Measurements from ENCODE around the gene ADGRD1.

Gene ADGRD1

DNA sequence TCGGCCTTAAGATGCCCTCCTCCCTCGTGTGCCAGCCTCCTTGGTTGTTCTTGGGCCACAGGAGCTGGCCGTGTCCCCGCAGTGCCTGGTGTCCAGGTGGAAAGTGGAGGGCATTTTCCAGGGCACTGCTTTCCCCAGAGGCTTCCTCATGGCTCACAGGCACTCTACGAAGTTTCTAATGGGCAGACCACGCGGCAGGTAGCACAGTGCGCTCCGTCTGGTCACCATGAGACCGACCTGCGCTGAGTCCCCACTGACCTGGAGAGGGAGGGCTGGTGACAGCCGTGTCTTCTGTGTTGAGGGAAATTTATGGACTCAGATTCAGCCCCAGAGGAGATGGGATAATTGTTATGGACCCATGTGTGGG is 186.3 kb downstream of the ADGRD1 start:
- no peak for DNase-seq

DNA sequence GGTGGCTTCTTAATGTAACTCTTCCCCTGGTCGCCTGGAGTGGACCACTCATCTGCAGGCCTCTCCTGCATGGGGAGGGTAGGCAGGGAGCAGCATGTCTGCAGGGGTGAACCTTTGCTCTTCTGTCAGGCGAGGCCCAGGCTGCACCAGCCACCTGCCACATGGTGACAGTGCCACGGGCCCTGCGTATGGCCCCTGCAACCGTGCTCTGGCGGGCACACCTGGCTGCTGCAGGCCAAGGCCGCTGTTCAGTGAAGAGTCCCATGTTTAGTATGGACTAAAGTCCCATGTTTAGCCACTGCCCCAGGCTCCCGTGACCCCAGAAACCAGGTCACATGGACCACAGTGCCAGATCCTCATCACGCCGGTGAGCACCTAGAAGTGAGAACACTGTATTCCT is 187.0 kb downstream of the ADGRD1 start:
- DNase-seq, result no peak

DNA sequence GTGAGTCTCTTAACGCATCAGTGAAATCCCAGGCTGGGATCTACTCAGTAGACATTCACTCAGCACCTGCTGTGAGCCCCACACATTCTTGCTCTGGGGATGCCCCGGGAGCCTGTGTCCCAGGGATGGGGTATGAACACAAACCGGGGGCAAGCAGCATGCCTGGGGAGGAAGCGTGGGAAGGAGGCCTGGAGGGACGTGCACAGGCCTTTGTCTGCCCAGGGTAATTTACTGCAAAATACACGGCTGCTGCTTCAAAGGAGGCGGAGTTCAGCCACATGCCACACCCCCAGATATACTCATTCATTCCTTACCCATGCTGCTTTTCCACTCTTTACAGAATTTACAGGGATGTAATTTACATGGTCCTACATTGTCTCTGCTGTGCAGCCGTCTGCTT is 187.8 kb downstream of the ADGRD1 start:
- DNase-seq, result no peak

DNA sequence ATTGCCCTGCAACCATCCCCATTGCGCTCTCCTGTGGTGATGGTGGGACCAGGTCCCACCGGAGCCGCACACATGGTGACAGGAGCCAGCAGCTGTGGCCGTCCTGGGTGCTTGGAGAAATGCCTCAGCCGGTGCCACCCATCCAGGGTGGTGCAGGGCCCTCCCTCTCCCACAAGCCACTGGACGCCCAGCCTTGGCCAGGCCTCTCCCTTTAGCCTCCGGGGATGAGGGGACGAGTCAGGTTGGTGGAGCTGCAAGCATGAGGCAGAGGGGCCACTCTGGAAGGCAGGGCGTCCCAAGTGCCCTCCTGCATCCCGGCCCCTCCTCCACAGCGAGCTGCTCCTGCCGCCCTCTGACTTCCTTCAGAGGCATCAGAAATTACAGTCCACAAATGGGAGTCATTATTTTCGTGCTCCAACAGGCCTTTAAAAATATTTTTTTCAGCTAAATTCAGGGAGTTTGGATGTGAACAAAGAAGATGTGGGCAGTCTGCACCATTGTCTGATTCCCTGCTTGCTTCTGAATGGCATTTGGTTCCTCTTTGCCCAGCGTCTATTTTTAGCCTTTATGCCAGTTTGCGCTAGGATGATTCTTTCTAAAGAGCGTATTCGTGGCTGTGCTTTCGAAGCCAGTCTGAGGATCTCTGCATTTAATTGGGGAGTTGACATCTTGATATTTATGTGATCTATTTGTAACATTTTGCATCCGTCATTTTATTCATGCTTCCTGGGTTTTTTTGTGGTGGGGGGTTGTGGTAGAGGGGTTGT is 189.4 kb downstream of the ADGRD1 start:
- no peak for DNase-seq

DNA sequence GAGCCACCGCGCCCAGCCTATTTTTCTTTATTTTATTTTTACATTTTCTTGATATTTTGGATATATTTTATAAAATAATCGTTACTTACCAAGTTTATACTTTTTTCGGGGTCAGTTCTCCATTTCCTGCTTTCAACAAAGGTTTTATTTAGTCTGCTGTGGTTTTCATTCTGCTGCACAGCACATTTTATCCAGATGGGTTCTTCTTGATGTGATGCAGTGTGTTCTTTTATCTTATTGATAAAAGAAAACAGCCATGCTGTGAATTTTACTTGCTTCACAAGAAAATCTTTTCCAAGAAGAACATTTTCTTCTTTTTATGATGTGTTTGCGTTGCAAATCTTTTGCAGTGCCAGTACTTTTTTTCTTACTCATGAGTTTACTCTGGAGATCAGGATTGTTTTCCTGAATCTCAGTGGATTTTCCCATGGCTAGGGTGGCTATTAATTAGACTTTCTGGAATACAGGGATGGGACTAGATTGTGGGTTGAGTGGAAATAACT is 192.5 kb downstream of the ADGRD1 start:
- DNase-seq, result no peak

DNA sequence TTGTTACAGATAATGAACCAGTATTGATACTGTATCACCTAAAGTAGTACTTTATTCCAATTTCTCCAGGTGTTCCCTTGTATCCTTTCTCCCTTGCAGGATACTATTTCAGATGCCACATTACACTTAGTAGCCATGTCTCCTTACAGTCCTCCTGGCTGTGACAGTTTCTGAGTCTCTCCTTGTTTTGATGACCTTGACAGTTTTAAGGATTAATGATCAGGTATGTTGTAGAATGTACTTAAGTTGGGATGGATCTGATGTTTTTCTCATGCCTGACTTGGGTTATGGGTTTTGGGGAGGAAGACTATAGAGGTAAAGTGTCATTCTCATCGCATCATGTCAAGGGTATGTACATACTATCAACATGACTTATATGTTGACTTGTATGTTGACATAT is 193.6 kb downstream of the ADGRD1 start:
- no peak for DNase-seq

DNA sequence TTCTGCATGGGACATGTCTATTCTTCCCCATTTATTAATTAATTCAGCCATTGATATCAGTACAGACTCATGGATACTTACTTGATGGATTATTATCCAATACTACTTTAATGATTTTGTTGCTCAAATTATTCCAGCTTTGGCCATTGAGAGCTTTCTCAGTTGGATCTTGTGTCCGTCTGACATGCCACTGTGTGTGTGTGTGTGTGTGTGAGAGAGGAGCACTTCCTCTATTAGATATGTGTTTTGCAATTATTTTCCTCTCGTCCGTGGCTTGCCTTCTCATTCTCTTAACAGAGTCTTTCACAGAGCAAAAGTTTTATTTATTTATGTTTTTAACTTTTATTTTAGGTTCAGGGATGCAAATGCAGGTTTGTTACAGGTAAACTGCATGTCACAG is 194.2 kb downstream of the ADGRD1 start:
- no peak for DNase-seq

DNA sequence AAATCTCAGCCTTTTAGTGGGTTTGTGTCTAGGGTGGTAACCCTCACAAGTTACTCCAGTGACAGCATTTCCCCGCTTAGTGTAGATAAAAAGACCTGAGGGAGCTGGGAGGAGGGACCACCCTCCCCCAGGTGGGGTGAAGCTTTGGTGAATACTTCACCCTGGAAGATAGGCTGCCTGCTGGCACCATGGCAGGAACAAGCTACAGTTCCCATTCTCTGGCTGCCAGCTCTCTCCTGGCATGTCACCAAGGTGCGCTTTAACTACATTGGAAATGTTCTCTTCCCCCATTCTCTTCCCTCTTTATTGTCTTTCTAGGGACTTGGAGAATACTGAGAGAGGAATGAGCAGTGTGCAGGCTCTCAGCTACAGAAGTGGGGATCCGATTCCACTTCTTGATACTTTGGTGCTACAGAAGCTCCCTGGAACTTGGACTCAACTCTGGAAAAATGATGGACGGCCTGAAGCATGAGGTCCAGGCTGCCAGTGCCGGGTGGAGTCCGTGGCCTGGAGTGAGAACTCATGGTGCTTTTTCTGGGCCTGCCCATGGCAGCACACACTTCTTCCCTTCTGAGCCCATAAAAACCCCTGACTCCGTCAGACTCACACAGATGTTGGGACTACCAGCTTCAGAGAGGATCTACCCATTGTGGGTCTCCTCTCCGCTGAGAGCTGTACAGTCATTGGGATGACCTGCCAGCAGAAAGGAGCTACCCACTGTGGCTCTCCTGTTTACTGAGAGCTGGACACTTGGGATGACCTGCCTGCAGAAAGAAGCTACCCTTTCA is 198.0 kb downstream of the ADGRD1 start:
- no peak for DNase-seq

DNA sequence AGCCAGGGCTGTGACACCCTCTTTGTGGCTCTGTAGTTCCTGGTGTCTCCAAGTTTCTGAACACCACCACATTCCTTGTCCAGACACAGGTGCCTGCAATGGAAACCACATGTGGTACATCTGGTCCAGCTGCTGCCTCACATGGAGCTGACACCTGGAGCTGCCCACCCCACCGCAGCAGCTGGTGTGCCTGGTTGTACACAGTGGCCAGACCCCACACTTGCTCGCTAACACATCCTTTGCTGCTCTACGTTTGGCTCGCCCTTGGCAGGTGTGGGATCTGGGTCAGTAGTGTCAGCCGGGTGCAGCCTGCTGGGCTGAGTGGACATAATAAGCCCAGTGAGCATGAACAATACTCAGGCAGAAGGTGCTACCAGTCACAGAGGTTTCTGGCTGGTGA is 198.9 kb downstream of the ADGRD1 start:
- DNase-seq, result no peak

DNA sequence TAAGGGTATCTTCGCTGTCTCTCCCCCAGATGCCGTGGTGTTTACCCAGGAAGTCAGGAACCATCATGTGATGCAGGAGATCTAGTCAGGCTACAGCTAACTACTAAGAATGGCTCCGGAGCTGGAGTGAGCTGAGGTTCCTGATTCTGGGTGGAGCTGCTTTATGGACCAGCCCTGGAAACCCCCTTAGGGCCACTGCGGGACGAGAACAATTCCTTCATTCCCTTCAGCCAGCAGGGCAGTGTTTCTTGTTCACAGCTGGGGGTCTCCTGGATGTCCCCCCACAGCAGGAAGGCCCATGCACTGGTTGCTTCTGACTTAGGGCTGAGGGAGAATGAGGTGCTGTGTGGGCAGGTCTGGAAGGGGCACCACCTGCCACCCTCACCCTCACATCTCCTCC is 199.3 kb downstream of the ADGRD1 start:
- DNase-seq, result no peak

DNA sequence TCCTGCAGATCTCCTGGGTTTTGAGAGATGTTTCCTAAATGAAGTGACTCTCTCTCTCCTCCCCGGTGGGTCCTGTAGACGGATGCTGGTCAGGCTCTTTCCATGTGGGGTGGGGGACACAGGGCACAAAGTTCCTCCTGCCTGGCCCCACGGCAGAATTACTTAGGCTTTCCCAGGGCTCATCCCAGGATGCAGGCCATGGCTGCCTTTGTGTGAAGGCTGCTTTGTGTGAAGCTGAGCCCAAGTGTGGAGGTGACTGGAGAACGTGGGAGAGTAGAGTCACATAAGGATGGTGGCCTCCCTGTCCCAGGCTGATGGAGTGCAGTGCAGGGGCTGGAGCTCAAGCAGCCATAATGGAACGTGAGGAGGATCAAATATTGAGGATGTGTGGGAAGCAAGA is 200.2 kb downstream of the ADGRD1 start:
- no peak for DNase-seq

DNA sequence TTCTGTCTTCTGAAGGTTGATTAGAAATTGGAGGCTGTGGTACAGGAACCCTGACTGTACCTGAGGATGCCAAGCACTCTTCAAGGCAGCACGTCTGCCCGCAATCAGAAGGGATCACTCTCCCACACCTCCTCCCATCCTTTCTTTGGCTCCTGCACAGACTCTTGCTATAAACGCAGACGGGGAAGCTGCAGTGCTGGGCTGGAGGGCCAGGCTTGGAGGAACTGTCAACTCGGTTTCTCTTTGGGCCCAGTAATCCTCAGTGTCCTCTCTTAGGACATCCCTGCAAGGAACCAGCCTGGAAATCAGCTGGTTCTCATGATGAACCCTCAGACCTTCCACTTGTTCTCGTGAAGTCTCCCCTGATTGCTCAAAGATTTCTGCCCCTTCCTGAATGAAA is 201.4 kb downstream of the ADGRD1 start:
- no peak for DNase-seq

DNA sequence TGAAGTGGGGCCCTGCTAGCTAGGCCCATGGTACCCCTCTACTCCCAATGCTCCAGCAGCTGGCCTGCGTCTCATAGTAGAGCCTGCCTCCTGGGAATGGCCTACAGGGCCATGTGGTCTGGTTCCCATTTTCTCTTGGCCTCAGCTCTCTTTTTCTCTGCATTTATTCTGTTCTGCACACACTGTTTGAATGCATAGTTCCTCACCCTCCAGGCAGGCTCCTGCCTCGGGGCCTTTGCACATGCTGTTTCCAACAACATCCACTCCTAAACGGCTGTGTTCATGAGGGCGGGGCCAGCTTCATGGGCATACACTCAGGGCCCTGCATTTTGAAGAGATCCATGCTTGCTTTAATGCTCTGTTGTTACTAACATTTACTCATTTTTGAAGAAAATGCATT is 204.0 kb downstream of the ADGRD1 start:
- no peak for DNase-seq

DNA sequence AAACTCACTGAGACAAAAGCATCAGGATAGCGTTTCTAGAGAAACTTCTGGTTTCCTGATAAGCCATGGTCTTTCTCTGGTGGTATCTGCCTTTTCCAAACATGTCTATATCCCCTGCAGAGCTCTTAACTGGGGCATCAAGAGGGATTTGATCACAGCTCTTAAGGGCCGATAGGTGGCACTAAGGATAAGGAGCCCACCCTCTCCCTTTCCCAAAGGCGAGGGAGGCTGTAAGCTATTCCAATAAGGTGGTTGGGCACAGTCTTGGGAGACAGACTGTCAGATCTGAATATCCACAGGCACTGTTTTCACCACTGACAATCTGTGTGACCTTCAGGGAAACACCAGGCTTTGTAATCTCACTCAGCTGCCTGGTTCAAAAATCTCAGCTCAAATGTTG is 206.0 kb downstream of the ADGRD1 start:
- DNase-seq, result no peak

DNA sequence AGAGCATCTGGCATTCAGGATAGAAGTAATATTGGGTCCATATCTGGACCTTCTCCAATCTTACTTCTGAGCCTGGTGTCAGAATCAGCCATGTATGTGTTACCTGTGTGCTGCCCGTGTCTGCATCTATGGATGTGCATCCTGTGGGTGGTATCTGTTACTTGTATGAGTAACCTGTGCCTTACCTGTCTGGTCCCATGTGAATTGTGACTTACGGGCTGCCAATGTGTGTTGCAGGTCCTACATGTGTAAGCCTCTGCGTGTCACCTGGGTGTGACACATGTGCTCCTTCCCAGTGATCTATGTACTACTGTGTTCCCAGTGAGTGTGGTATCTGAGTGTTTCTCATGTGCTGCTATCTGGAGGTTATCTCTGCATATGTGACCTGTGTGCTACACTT is 208.4 kb downstream of the ADGRD1 start:
- no peak for DNase-seq

DNA sequence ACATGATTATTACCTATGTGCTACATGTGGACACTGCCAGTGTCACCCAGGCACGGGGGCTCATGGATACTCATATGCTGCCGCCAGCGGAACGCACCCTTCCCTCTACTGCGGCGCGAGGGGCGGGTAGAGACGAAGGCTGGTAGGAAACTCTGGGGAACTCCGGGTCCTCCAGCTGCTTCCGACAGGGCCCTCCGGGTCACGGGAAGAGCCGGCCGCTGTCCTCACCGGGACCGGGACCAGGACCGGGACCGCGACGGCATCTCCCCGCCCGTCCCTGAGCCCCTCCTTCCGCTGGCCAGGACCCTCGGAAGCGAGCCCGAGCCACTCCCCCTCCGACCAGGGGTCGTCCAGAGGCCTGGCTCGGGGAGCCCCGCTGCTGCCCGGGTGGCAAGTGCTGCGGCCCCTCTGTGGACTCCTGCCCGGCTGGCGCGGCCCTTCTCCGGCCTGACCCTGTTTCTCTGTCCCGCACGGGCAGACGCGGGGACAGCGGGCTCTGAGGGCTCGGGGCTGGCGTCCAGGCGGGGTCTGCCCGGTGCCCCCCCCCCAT is 209.6 kb downstream of the ADGRD1 start:
- DNase-seq, result no peak

DNA sequence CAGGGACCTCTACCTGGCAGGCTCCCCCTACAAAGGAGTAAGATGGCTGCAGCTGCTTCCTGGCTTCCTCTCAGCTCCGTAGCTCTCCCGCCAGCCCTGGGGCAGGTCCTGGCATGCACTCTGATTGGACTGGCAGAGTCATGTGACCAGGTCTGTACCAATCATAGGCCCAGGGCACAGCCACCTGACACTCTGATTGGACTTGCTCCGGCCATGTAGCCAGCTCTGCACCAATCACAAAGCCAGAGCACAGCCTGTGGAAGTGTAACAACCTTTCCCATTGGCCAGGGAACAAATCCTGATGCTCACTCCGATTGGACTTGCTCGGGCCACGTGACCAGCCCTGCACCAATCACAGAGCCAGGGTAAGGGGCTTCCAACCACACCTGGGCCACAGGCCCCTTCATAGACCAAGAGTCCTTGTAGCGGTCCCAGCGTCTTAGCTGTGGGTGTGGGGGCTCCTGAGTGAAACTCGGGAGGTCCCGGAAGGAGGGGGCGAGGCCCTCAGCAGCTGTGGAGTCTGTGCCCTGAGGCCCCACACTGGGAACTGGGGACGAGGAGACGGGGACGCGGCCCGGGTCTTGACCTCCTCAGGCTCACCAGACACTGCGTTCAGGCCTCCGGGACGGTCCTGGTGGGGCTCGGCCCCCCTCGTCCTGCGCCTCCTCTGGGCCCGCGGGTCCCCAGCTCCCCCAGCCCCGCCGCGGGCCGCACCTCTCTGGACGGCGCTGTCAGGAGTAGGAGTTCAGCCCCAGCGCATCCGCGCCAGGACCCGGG is 210.6 kb downstream of the ADGRD1 start:
- no peak for DNase-seq

DNA sequence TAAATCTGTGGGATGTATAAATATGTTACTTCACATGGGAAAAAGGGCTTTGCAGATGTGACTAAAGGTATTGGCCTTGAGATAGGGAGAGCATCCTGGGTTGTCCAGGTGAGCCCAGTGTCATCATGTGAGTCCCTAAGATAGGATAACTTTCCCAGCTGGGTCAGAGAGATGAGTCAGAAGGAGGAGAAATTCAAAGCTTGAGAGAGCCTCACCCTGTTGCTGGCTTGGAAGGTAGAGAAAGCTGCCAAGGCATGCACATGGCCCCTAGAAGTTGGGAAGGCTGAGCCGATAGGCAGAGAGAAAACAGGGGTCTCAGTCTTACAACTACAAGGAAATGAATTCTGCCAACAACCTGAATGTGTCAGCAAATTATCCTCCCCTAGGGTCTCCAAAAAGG is 213.0 kb downstream of the ADGRD1 start:
- no peak for DNase-seq

DNA sequence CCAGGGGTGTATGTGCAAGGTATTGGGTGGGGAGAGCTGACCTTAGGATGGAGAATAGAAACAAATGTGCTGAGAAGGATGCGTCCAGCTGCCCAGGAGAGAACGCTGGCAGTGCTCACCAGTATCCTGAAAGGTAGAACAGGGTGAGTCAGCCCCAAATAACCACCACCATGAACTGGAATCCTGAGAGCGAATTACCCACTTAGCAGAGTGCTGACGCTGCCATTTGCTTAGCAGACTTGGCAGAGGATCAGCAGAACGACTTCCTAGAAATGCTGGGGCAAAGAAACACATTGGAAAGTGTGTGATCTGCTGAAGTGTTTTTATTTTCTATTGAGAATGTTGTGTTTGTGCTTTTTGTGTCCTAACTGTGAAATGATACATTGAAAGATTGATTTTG is 213.6 kb downstream of the ADGRD1 start:
- no peak for DNase-seq

DNA sequence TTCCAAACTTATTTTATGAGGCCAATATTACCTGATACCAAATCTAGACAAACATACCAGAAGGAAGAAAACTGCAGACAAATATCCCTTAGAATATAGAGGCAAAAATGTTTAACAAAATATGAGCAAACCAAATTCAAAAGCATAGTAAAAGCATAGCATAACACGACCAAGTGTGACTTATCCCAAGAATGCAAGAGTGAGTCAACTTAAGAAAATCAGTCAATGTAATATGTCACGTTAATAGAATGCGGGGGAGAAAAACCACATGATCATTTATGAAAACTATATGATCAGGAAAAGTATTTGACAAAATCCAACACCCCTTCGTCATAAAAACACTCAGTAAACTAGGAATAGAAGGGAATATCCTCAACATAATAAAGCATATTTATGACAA is 217.3 kb downstream of the ADGRD1 start:
- DNase-seq, result no peak

DNA sequence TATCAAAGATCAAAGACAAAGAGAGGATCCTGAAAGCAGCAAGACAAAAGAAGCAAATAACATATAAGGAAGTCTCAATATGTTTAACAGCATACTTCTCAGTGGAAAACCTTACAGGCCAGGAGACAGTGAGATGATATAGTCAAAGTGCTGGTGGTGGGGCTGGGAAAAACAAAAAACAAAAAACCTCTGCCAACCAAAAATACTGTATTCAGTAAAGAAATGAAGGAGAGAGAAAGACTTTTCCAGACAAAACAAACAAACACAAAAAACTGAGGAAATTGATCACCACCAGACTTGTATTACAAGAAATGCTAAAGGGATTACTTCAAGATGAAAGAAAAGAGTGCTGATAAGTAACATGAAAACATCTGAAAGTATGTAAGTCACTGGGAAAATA is 221.2 kb downstream of the ADGRD1 start:
- DNase-seq, result no peak

DNA sequence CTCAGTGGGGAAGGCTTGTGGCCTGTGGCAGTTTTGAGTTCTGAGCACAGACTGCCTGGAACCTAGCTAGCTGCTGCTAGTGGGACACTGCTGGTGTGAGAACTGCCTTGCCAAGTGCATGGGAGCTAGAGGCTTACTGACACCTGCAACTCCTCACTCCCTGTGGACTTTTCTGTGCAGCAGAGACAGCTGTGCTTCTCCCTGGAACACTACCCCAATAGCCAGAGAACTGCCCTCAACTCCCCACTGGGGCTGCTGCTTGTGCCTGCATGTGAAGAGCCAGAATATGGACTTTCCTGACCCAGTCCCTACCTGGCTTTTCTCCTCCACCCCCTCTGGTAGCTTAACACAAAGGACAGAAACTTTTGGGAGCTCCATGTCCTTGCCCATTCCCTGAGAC is 222.6 kb downstream of the ADGRD1 start:
- DNase-seq, result no peak

DNA sequence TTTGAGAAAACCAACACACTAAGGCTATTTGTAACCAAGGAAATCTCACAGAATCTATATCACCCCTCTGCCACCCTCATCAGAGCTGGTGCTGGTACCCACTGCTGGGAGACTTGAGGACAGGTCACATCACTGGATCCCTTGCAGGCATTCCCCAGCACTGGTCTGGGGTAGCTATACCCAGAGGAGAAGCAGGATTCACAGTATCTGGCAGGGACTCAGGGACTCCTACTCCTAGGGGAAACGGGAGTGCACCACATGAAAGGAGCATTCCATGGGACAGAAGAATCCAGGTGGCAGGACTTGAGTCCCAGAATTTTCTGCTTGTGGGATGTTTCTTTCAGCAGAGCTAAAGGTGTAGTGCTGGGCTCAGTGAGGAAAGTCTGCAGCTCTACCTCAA is 223.2 kb downstream of the ADGRD1 start:
- no peak for DNase-seq

DNA sequence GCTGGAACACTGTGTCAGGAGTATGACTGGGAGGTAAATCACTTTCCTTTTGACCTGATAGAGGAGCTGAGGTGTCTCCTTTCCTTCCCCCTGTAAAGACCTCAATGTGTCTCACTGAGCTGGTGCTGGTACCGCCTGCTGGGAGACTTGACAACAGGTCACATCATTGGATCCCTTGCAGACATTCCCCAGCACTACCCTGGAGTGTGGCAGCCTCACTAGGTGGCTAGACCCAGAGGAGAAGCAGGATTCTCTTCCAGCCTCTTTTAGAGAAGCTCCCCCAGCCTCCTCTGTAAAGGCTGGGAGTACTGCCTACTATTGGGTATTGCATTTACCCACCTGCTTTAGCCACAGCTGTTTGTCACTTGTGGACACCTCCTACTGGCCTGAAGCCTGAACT is 223.9 kb downstream of the ADGRD1 start:
- no peak for DNase-seq
